Measurements from ENCODE around the gene DHX58.

Gene DHX58

DNA sequence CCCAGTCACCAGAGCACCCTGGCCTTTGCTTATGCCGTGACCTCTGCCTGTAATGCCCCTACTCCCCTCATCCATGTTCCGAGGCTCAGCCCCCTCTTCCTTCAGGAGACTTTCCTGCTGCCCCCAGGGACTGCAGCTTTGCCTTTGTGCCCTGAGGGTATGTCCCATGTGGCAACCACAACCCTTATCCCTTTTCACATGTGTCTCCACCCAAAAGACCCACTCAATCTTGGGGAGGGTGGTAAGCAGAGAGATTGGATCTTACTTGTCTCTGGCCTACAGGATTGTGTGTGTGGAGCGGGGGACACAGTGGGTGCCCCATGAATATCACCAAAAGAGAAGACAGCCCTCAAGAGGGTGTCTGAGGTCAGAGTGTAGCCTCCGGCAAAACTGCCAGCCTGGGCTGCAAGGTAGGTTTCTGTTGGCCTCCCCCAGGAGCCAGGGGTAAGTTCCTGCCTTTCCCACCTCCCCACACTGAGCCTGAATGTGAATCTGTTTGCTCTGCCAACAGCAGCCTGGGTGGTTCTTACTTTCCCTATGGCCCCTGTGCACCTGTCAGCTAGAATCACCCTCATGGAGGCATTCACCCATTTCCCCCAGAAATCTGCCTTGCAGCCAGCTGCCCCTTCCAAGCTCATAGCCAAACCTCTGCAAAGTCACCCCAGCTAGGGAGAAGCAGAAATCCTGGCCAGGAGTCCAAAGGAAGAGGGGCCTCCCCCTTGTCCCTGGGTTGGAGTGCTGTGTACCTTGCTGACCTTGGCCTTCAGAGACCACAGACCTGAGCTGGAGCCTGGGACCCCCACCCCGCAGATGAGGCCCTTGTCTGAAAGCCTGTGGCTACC is 50.6 kb downstream of the DHX58 start:
- Histone ChIP-seq H3K4me3 (replicated peaks; ENCODE audit: insufficient read depth, low read length) (no peak overlapping the region), H3K27me3 (ENCODE audit: insufficient read depth, poor library complexity, severe bottlenecking) (no peaks in the 10 kb centered on the region), H3K27ac (replicated peaks) (no peak overlapping the region)
- DNase-seq (ENCODE audit: low read depth in 1 of 2, low spot score in 1 of 2) = no peak
- TF ChIP-seq GABPA (IDR thresholded peaks at IDR 0.05; ENCODE audit: low read depth) = no peak
- no peak for TF ChIP-seq POLR2AphosphoS5 (IDR thresholded peaks at IDR 0.05; ENCODE audit: low read depth)
- TF ChIP-seq, protein P1, sequence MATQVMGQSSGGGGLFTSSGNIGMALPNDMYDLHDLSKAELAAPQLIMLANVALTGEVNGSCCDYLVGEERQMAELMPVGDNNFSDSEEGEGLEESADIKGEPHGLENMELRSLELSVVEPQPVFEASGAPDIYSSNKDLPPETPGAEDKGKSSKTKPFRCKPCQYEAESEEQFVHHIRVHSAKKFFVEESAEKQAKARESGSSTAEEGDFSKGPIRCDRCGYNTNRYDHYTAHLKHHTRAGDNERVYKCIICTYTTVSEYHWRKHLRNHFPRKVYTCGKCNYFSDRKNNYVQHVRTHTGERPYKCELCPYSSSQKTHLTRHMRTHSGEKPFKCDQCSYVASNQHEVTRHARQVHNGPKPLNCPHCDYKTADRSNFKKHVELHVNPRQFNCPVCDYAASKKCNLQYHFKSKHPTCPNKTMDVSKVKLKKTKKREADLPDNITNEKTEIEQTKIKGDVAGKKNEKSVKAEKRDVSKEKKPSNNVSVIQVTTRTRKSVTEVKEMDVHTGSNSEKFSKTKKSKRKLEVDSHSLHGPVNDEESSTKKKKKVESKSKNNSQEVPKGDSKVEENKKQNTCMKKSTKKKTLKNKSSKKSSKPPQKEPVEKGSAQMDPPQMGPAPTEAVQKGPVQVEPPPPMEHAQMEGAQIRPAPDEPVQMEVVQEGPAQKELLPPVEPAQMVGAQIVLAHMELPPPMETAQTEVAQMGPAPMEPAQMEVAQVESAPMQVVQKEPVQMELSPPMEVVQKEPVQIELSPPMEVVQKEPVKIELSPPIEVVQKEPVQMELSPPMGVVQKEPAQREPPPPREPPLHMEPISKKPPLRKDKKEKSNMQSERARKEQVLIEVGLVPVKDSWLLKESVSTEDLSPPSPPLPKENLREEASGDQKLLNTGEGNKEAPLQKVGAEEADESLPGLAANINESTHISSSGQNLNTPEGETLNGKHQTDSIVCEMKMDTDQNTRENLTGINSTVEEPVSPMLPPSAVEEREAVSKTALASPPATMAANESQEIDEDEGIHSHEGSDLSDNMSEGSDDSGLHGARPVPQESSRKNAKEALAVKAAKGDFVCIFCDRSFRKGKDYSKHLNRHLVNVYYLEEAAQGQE (IDR thresholded peaks at IDR 0.05; ENCODE audit: insufficient replicate concordance, low read depth) = no peak
- TF ChIP-seq, protein P2, sequence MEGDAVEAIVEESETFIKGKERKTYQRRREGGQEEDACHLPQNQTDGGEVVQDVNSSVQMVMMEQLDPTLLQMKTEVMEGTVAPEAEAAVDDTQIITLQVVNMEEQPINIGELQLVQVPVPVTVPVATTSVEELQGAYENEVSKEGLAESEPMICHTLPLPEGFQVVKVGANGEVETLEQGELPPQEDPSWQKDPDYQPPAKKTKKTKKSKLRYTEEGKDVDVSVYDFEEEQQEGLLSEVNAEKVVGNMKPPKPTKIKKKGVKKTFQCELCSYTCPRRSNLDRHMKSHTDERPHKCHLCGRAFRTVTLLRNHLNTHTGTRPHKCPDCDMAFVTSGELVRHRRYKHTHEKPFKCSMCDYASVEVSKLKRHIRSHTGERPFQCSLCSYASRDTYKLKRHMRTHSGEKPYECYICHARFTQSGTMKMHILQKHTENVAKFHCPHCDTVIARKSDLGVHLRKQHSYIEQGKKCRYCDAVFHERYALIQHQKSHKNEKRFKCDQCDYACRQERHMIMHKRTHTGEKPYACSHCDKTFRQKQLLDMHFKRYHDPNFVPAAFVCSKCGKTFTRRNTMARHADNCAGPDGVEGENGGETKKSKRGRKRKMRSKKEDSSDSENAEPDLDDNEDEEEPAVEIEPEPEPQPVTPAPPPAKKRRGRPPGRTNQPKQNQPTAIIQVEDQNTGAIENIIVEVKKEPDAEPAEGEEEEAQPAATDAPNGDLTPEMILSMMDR (IDR thresholded peaks at IDR 0.05; ENCODE audit: insufficient read depth, low read length) = no peak
- no peak for TF ChIP-seq SPI1 (IDR thresholded peaks at IDR 0.05; ENCODE audit: borderline replicate concordance, low read depth)

DNA sequence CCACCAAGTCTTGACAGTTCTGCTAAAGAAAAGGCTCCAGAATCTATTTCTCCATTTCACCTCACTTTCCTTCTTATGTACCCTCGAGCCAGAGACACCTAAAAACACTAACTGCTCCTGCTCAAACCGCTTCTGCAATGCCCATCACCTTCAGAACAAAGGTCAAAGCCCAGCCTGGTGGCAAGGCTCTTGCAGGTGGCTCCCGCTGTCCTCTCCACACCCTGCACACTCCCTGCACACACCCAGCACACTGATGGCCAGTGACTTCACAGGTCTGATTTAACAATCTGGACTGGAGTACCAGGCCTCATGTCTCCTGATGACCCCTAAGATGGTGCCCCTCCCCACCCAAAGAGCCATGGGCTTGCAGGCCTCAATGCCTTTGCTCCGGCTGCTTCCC is 52.3 kb downstream of the DHX58 start:
- no peak overlapping the region for H3K27ac ChIP-seq (replicated peaks)
- no peak overlapping the region for H3K4me3 ChIP-seq (replicated peaks; ENCODE audit: insufficient read depth, low read length)
- TF ChIP-seq, protein P2 (IDR thresholded peaks at IDR 0.05; ENCODE audit: insufficient read depth, low read length) = no peak
- TF ChIP-seq, protein P1 (IDR thresholded peaks at IDR 0.05; ENCODE audit: insufficient replicate concordance, low read depth) = no peak
- no peak for TF ChIP-seq GABPA (IDR thresholded peaks at IDR 0.05; ENCODE audit: low read depth)
- no peak for TF ChIP-seq POLR2AphosphoS5 (IDR thresholded peaks at IDR 0.05; ENCODE audit: low read depth)
- no peak for TF ChIP-seq SPI1 (IDR thresholded peaks at IDR 0.05; ENCODE audit: borderline replicate concordance, low read depth)
- no peak for DNase-seq (ENCODE audit: low read depth in 1 of 2, low spot score in 1 of 2)
- no peaks in the 10 kb centered on the region for H3K27me3 ChIP-seq (ENCODE audit: insufficient read depth, poor library complexity, severe bottlenecking)

DNA sequence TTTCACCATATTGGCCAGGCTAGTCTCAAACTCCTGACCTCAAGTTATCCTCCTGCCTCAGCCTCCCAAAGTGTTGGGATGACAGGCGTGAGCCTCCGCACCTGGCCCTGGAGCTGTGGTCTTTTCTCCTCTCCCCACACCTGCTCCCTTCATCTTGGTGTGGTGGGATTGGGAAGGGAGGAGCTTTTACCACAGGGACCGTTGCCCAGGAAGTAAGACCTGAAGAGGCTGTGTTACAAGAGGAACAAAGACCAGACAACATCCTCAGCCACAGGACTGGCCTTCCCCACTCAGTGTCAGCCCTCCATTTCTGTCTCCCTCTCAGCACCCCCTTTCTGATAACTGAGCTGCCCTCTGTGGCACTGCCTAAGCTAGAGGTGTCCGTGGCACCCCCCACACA is 52.7 kb downstream of the DHX58 start:
- Histone ChIP-seq H3K27ac (replicated peaks) (no peak overlapping the region), H3K4me3 (replicated peaks; ENCODE audit: insufficient read depth, low read length) (no peak overlapping the region), H3K27me3 (ENCODE audit: insufficient read depth, poor library complexity, severe bottlenecking) (no peaks in the 10 kb centered on the region)
- DNase-seq (ENCODE audit: low read depth in 1 of 2, low spot score in 1 of 2) = no peak
- TF ChIP-seq SPI1 (IDR thresholded peaks at IDR 0.05; ENCODE audit: borderline replicate concordance, low read depth) = no peak
- TF ChIP-seq GABPA (IDR thresholded peaks at IDR 0.05; ENCODE audit: low read depth) = no peak
- TF ChIP-seq, protein P2 (IDR thresholded peaks at IDR 0.05; ENCODE audit: insufficient read depth, low read length) = no peak
- TF ChIP-seq, protein P1 (IDR thresholded peaks at IDR 0.05; ENCODE audit: insufficient replicate concordance, low read depth) = no peak
- TF ChIP-seq POLR2AphosphoS5 (IDR thresholded peaks at IDR 0.05; ENCODE audit: low read depth) = no peak

Data from HL-60 (cell line).